ENCODE data around the gene CMIP.

The CMIP gene

DNA sequence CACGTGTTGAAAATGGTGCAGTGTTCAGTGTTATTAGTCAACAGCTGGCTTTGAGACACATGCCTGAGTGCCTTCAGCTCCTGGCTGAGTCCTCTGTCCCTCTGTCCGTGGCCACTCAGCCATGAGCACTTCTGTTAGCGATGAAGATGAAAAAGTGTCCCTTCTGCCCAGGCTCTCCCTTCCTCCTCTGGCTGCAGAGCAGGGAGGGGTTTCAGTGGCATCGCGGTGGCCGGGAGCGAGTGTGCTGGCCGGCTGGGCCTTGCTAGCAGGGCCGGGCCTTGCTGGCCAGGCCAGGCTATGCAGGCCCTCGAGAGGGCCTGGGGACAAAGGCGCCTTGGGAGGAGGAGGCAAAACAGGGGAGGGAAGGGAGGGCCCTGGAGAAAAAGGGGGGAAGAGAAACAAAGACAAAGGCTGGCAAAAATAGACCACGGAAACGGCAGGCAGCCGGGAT is 47.7 kb downstream of the CMIP start:
- no peak for DNase-seq (ENCODE audit: low read depth)
- no peak overlapping the region for H3K4me3 ChIP-seq (ENCODE audit: low read depth, low read length)
- TF ChIP-seq CTCF (IDR thresholded peaks at IDR 0.05; ENCODE audit: low read depth, low read length, missing control alignments): no peak

- no peak overlapping the region for H3K4me3 ChIP-seq (ENCODE audit: low read depth, low read length)
- TF ChIP-seq CTCF (IDR thresholded peaks at IDR 0.05; ENCODE audit: low read depth, low read length, missing control alignments): no peak
- no peak for DNase-seq (ENCODE audit: low read depth)
Observed at GRCh38 chr16:81492965-81493754, 48.6 kb downstream of the CMIP start.

GRCh38 chr16:81493755-81494433 is 49.3 kb downstream of the CMIP start:
- H3K4me3 ChIP-seq (ENCODE audit: low read depth, low read length): no peak overlapping the region
- TF ChIP-seq CTCF (IDR thresholded peaks at IDR 0.05; ENCODE audit: low read depth, low read length, missing control alignments): no peak
- DNase-seq (ENCODE audit: low read depth): no peak

DNA sequence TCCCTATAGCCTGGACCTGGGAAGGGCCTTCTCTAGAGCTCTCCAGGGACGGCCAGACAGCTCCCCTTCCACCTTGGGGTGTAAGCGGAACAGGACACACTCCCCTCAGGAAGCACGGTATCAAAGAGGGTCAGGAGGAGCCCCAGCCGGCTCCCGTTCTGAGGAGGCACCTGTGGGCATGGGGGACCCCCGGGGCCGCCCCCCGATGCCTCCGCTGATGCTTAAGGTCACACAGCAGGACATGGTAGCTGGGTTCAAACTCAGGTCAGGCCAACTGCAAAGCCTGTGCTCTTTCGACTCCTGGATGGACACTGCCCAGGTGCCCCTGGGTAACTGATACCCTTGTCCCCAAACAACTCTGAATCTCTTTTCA is 49.8 kb downstream of the CMIP start:
- TF ChIP-seq CTCF (IDR thresholded peaks at IDR 0.05; ENCODE audit: low read depth, low read length, missing control alignments): no peak

GRCh38 chr16:81494888-81495287 is 50.3 kb downstream of the CMIP start:
- TF ChIP-seq CTCF (IDR thresholded peaks at IDR 0.05; ENCODE audit: low read depth, low read length, missing control alignments): no peak
- DNase-seq (ENCODE audit: low read depth): no peak
- no peak overlapping the region for H3K4me3 ChIP-seq (ENCODE audit: low read depth, low read length)

More for the DNA sequence above, 49.8 kb downstream of the CMIP start:
- DNase-seq (ENCODE audit: low read depth): no peak
- H3K4me3 ChIP-seq (ENCODE audit: low read depth, low read length): no peak overlapping the region

DNA sequence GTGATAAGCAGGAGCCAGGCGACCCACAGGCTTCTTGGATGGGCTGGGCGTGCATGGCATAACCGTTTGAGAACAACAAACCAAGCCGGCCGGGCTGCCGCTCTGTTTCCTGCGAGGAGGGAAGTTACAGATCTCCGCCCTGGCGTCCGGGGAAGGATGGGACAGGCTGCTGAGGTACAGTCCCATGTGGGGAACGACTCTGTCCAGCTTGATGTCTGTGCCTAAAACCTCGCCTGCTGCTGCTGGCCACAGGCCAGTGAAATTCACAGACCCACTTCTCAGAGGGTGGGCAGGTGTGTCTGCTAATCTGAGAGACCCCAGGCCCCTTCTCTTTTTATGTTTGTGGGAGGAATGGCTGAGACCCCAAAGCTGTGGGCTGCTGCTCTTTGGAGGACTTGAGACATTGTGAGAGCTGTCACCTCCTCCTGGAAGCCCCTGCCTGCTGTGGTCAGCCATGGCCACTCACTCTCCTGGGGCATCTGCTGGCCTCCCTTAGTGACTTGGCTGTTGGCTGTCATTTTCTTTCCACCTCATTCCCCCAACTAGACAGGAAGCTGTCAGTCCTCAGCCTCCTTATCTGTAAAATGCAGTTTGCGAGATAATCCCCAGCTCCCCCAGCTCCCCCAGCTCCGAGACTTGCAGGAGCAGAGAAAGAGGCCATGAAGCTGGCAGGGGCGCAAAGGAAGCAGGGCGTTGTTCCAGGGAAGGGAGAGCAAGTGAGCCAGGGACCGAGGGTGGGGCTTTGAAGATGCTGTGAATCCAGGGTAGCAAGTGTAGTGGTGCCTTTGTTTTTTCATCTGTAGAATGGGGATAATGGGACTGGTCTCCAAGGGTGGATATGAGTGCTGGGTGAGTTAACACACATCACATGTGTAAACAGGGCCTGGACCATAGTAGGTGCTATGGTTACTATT is 51.0 kb downstream of the CMIP start:
- H3K4me3 ChIP-seq (ENCODE audit: low read depth, low read length): no peak overlapping the region
- DNase-seq (ENCODE audit: low read depth): no peak
- TF ChIP-seq CTCF (IDR thresholded peaks at IDR 0.05; ENCODE audit: low read depth, low read length, missing control alignments): no peak

Measured in GM12864 (cell line).